ENCODE data around the gene DEPP1.
A peak's percentile ranks its signal among the peaks of the same experiment; 100 is the strongest.

Gene DEPP1

DNA sequence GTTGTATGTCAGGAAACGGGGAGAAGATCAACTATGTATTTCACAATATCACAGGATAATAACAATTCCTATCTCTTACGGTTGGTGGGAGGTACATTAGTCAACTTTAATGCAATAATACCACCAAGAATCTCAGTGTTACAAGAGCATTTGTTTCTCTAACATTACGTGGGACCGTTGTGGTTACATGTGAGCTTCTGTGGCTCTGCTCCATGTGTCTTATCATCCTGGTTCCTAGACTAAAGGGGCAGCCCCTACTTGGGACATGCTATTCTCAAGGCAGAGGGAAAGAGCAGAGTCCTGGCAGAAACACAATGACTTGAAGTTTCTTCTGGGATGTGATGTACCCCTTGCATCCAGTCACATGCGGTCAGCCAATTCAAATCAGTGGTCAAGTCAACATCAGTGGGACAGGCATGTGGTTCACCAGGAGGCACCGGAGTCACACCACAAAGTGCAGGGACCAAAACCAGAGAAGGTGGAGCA lies 19.6 kb upstream of the DEPP1 start:
- no peak overlapping the region for H3K27ac ChIP-seq (ENCODE audit: insufficient read depth in 1 of 2, low read depth in 1 of 2, low read length in 2 of 2, poor library complexity in 1 of 2, severe bottlenecking in 2 of 2)
- ChIA-PET POLR2A (no interaction called here), CTCF (interaction anchor here (1.0 to 1.3 kb wide), 3 partner anchors 24 to 65 kb away, joined by 3 to 4 read pairs (median 3); no protein-coding TSS in a partner anchor)
- H3K27me3 ChIP-seq (replicated peaks in 2 of 5; ENCODE audit: control insufficient read depth in 4 of 5, insufficient read depth in 5 of 5, low read length in 4 of 5) = no peaks in the 10 kb centered on the region
- WGBS (ENCODE audit: insufficient coverage) = 85% methylated on average over 5 of the region's 6 CpGs
- H3K4me1 ChIP-seq (ENCODE audit: control extremely low read depth in 1 of 4, control insufficient read depth in 4 of 4, insufficient read depth in 4 of 4, low read length in 3 of 4) = peaks cover 27 to 89% (median 61%) of the 10 kb centered on the region in 4 experiments
- peaks cover 0 to 10% (median 1%) of the 10 kb centered on the region in 4 experiments for H3K36me3 ChIP-seq (ENCODE audit: control insufficient read depth in 4 of 4, insufficient read depth in 4 of 4, low read length in 3 of 4)
- DNase-seq = no peak
- H3K4me3 ChIP-seq (ENCODE audit: control insufficient read depth in 1 of 7, extremely low read depth in 1 of 7, insufficient read depth in 4 of 7, low read depth in 2 of 7, low read length in 6 of 7) = no peak overlapping the region
- H3K9me3 ChIP-seq (ENCODE audit: control extremely low read depth in 1 of 5, control insufficient read depth in 4 of 5, insufficient read depth in 2 of 5, low read depth in 1 of 5, low read length in 4 of 5) = peaks cover 0 to 7% (median 1%) of the 10 kb centered on the region in 5 experiments

DNA sequence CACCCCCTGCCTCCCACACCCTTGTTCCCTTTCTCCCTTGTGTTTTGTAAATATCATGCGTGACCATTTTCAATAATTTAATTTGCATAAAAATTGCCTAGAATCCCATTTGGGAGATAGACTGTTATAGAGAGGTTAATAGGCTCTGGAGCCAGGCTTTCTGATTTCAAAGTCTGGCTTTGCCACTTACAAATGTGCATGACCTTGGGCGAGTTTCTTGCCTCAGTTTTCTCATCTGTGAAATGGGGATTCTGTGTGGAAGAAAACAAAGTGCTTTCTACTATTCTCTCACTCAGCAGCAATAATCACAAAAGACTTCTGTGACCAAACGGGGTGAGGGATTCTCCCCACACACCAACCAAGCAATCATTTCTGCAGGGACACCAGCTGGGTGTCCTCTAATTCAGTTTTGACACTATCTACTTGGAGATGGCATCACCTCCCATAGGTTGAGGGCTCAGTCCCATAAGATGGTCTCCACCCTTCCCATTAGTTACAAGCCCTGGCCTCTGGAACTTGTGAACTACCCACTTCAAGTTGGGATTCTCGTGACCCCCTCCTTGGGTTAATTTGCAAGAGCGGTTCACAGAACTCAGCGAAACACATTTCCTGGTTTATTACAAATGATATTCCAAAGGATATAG lies 18.6 kb upstream of the DEPP1 start:
- Histone ChIP-seq H3K27me3 (replicated peaks in 2 of 5; ENCODE audit: control insufficient read depth in 4 of 5, insufficient read depth in 5 of 5, low read length in 4 of 5) (no peaks in the 10 kb centered on the region), H3K36me3 (ENCODE audit: control insufficient read depth in 4 of 4, insufficient read depth in 4 of 4, low read length in 3 of 4) (no peaks in the 10 kb centered on the region), H3K4me1 (ENCODE audit: control extremely low read depth in 1 of 4, control insufficient read depth in 4 of 4, insufficient read depth in 4 of 4, low read length in 3 of 4) (peaks cover 26 to 80% (median 61%) of the 10 kb centered on the region in 4 experiments), H3K9me3 (ENCODE audit: control extremely low read depth in 1 of 5, control insufficient read depth in 4 of 5, insufficient read depth in 2 of 5, low read depth in 1 of 5, low read length in 4 of 5) (no peaks in the 10 kb centered on the region), H3K27ac (ENCODE audit: insufficient read depth in 1 of 2, low read depth in 1 of 2, low read length in 2 of 2, poor library complexity in 1 of 2, severe bottlenecking in 2 of 2) (peak overlapping the region in 1 of 2 experiments; percentile 36), H3K4me3 (ENCODE audit: control insufficient read depth in 1 of 7, extremely low read depth in 1 of 7, insufficient read depth in 4 of 7, low read depth in 2 of 7, low read length in 6 of 7) (peak overlapping the region in 1 of 7 experiments; percentile 34)
- DNase-seq = no peak
- CTCF ChIA-PET = interaction anchor here (1.0 to 1.3 kb wide), 3 partner anchors 23 to 64 kb away, joined by 3 to 4 read pairs (median 3); no protein-coding TSS in a partner anchor
- whole genome bisulfite sequencing (ENCODE audit: insufficient coverage) = 100% methylated on average over 2 of the region's 6 CpGs
- POLR2A ChIA-PET = no interaction called here

DNA sequence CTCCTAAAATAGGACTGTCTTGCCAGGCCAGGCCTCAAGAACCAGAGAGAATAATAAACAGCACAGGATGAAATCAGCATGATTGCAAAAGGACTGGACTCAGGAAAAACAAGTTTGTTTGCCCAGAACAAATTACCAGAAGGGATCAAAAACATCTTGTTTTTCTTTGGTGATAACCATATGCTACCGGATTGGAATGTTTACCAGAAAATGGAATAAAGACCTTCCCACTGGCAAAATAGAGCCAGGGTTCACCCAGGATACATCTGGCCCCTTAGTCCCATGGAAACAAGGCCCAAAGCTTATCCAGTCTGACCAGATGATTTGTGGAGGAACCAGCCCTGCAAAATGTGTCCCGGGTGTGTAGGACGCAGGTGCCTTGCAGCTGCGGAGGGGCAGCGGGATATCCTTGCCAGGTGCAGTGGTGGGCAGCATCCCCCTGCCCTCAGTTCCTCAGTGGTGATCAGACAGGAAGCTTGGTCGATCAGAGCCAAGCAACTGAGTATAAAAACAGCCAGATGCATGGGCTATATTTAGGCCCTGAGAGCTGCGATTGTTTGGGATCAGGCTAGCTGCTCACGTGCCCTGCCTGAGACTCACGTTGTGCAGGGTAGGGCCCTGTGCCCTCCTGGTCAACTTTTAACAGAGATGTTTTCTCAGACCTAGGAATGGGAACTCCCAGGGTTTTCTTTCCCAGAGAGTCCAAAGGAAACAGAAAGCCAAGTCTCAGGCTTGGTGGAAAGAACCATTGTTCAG lies 17.5 kb upstream of the DEPP1 start:
- H3K4me1 ChIP-seq (ENCODE audit: control extremely low read depth in 1 of 4, control insufficient read depth in 4 of 4, insufficient read depth in 4 of 4, low read length in 3 of 4) = peaks cover 18 to 74% (median 53%) of the 10 kb centered on the region in 4 experiments
- POLR2A ChIA-PET = interaction anchor here (1.2 to 1.7 kb wide), 2 partner anchors 15 to 17 kb away, joined by 4 to 12 read pairs; partner anchors contain the start of gene DEPP1
- CTCF ChIA-PET = interaction anchor here (0.6 to 9.8 kb wide), 4 partner anchors 12 to 62 kb away, joined by 3 to 84 read pairs (median 4); no protein-coding TSS in a partner anchor
- WGBS (ENCODE audit: insufficient coverage) = 4% methylated on average over 9 of the region's 9 CpGs
- no peaks in the 10 kb centered on the region for H3K9me3 ChIP-seq (ENCODE audit: control extremely low read depth in 1 of 5, control insufficient read depth in 4 of 5, insufficient read depth in 2 of 5, low read depth in 1 of 5, low read length in 4 of 5)
- no peaks in the 10 kb centered on the region for H3K27me3 ChIP-seq (replicated peaks in 2 of 5; ENCODE audit: control insufficient read depth in 4 of 5, insufficient read depth in 5 of 5, low read length in 4 of 5)
- peak in 2 of 3 donors; percentile 82 to 90 for DNase-seq
- H3K36me3 ChIP-seq (ENCODE audit: control insufficient read depth in 4 of 4, insufficient read depth in 4 of 4, low read length in 3 of 4) = no peaks in the 10 kb centered on the region
- H3K4me3 ChIP-seq (ENCODE audit: control insufficient read depth in 1 of 7, extremely low read depth in 1 of 7, insufficient read depth in 4 of 7, low read depth in 2 of 7, low read length in 6 of 7) = peak overlapping the region in 4 of 7 experiments; percentile 2 to 35 (median 27)
- H3K27ac ChIP-seq (ENCODE audit: insufficient read depth in 1 of 2, low read depth in 1 of 2, low read length in 2 of 2, poor library complexity in 1 of 2, severe bottlenecking in 2 of 2) = peak overlapping the region in 1 of 2 experiments; percentile 36

DNA sequence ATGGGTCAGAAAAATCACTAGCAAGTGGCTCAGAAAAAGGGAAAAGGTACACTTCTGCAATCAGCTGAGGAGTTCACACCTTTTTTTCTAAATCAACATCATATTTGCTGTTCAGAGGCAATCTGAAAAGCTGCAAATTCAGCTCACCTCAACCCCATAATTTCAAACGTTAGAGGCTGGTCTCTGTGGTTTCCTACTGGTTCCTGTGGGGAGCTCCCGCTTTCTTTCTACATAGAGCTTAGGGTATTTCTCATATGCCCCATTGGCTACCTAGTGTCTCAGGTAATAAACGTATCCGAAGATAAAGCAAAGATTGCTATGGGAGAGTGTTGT lies 16.9 kb upstream of the DEPP1 start:
- ChIA-PET POLR2A (interaction anchor here (1.2 to 1.7 kb wide), 2 partner anchors 15 to 17 kb away, joined by 4 to 12 read pairs; partner anchors contain the start of gene DEPP1), CTCF (interaction anchor here (0.8 to 9.8 kb wide), 5 partner anchors 11 to 70 kb away, joined by 3 to 84 read pairs (median 5); no protein-coding TSS in a partner anchor)
- H3K4me1 ChIP-seq (ENCODE audit: control extremely low read depth in 1 of 4, control insufficient read depth in 4 of 4, insufficient read depth in 4 of 4, low read length in 3 of 4) = peaks cover 18 to 75% (median 55%) of the 10 kb centered on the region in 4 experiments
- H3K36me3 ChIP-seq (ENCODE audit: control insufficient read depth in 4 of 4, insufficient read depth in 4 of 4, low read length in 3 of 4) = no peaks in the 10 kb centered on the region
- H3K27me3 ChIP-seq (replicated peaks in 2 of 5; ENCODE audit: control insufficient read depth in 4 of 5, insufficient read depth in 5 of 5, low read length in 4 of 5) = no peaks in the 10 kb centered on the region
- no peaks in the 10 kb centered on the region for H3K9me3 ChIP-seq (ENCODE audit: control extremely low read depth in 1 of 5, control insufficient read depth in 4 of 5, insufficient read depth in 2 of 5, low read depth in 1 of 5, low read length in 4 of 5)
- H3K27ac ChIP-seq (ENCODE audit: insufficient read depth in 1 of 2, low read depth in 1 of 2, low read length in 2 of 2, poor library complexity in 1 of 2, severe bottlenecking in 2 of 2) = peak overlapping the region in 1 of 2 experiments; percentile 36
- H3K4me3 ChIP-seq (ENCODE audit: control insufficient read depth in 1 of 7, extremely low read depth in 1 of 7, insufficient read depth in 4 of 7, low read depth in 2 of 7, low read length in 6 of 7) = peak overlapping the region in 1 of 7 experiments; percentile 8
- DNase-seq = peak in 2 of 3 donors; percentile 52 to 61
- WGBS (ENCODE audit: insufficient coverage) = 2% methylated on average over 4 of the region's 4 CpGs

DNA sequence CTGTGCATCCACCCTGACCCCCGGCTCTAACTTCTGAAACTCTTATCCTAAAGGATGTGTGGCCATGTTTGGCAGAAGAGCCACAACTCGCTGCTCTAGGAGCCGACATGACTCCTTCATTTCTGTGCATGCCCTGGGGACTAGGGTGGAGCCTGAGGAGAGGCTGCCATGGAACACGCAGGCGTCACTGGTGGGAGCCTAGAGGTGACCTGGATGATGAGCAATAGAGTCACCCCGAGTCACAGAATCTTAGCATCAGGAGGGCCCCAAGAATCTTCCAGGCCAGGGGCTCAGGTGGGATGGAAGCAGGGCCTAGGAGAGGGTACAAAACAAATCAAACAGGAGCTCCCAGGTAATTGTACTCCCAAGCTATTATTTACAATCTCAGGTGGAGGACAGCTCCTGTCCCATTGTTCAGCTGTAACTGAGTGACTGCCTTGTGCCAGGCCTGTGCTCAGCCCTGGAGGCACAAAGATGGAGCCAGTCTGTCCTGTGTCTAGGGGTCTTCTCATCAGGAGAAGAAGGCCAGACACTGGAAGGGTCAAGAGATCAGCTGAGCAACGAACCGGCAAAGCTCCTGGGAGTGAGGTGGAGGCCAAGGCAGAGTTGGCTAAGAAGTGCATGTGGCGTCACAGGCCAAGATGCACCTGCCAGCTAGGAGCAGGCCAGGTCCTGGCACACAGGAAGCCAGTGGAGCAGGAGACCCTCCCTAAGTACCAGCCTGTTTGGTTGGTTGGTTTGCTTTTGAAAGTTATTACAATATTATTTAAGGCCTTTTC lies 16.3 kb upstream of the DEPP1 start:
- H3K36me3 ChIP-seq (ENCODE audit: control insufficient read depth in 4 of 4, insufficient read depth in 4 of 4, low read length in 3 of 4) = no peaks in the 10 kb centered on the region
- ChIA-PET POLR2A (interaction anchor here (0.6 to 1.7 kb wide), 3 partner anchors 14 to 57 kb away, joined by 4 to 12 read pairs (median 7); partner anchors contain the start of gene DEPP1), CTCF (interaction anchor here (0.8 to 9.8 kb wide), 5 partner anchors 10 to 70 kb away, joined by 3 to 84 read pairs (median 5); no protein-coding TSS in a partner anchor)
- H3K27me3 ChIP-seq (replicated peaks in 2 of 5; ENCODE audit: control insufficient read depth in 4 of 5, insufficient read depth in 5 of 5, low read length in 4 of 5) = no peaks in the 10 kb centered on the region
- H3K4me3 ChIP-seq (ENCODE audit: control insufficient read depth in 1 of 7, extremely low read depth in 1 of 7, insufficient read depth in 4 of 7, low read depth in 2 of 7, low read length in 6 of 7) = no peak overlapping the region
- H3K9me3 ChIP-seq (ENCODE audit: control extremely low read depth in 1 of 5, control insufficient read depth in 4 of 5, insufficient read depth in 2 of 5, low read depth in 1 of 5, low read length in 4 of 5) = no peaks in the 10 kb centered on the region
- DNase-seq = no peak
- peaks cover 14 to 74% (median 50%) of the 10 kb centered on the region in 4 experiments for H3K4me1 ChIP-seq (ENCODE audit: control extremely low read depth in 1 of 4, control insufficient read depth in 4 of 4, insufficient read depth in 4 of 4, low read length in 3 of 4)
- H3K27ac ChIP-seq (ENCODE audit: insufficient read depth in 1 of 2, low read depth in 1 of 2, low read length in 2 of 2, poor library complexity in 1 of 2, severe bottlenecking in 2 of 2) = no peak overlapping the region
- 86% methylated on average over 5 of the region's 9 CpGs for WGBS (ENCODE audit: insufficient coverage)

DNA sequence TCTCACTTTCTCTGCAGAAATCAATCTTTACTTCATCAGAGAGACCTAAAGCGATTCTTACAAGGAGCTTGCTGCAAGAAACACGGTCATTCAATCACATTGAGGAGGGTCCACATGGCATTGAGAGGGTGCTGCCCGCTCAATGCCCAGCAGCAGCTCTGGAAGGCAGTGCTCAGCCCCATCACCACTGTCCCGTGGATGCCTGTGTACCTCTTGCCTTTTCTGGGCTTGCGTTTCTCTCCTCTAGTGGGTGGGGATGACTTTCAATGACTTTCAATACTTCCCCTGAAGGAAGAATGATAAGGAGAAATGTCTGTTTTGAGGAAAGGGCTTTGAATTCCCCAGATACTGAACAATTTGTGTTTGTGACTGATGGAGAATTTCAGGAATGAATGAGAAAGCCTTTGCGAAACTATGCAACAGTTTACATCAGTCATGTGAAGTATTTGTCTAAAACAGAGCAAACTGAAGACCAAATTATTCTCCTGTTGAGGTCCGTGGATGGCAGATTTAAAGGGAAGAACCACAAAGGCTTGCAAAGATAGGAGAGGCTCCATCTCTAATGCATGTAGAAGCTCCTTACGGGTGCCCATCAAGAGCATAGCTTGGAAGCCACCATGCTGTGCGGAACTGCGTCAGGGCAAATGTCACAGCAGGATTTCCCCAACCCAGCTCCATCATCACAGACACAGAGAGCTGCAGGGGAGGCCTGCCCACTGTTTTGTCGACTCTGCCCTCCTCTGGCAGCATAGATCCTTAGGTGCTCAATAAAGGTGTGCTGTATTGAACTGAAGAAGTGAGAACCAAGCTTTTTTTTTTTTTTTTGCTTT lies 15.5 kb upstream of the DEPP1 start:
- Histone ChIP-seq H3K4me3 (ENCODE audit: control insufficient read depth in 1 of 7, extremely low read depth in 1 of 7, insufficient read depth in 4 of 7, low read depth in 2 of 7, low read length in 6 of 7) (no peak overlapping the region), H3K4me1 (ENCODE audit: control extremely low read depth in 1 of 4, control insufficient read depth in 4 of 4, insufficient read depth in 4 of 4, low read length in 3 of 4) (peaks cover 9 to 66% (median 47%) of the 10 kb centered on the region in 4 experiments), H3K36me3 (ENCODE audit: control insufficient read depth in 4 of 4, insufficient read depth in 4 of 4, low read length in 3 of 4) (no peaks in the 10 kb centered on the region), H3K9me3 (ENCODE audit: control extremely low read depth in 1 of 5, control insufficient read depth in 4 of 5, insufficient read depth in 2 of 5, low read depth in 1 of 5, low read length in 4 of 5) (no peaks in the 10 kb centered on the region), H3K27me3 (replicated peaks in 2 of 5; ENCODE audit: control insufficient read depth in 4 of 5, insufficient read depth in 5 of 5, low read length in 4 of 5) (no peaks in the 10 kb centered on the region), H3K27ac (ENCODE audit: insufficient read depth in 1 of 2, low read depth in 1 of 2, low read length in 2 of 2, poor library complexity in 1 of 2, severe bottlenecking in 2 of 2) (no peak overlapping the region)
- DNase-seq = no peak
- CTCF ChIA-PET = interaction anchor here (1.0 to 9.8 kb wide), 6 partner anchors 9 to 70 kb away, joined by 3 to 84 read pairs (median 7); partner anchors contain the start of gene DEPP1
- POLR2A ChIA-PET = interaction anchor here (0.6 kb wide), 1 partner anchor 56 kb away, joined by 7 read pairs; no protein-coding TSS in a partner anchor
- WGBS (ENCODE audit: insufficient coverage) = 86% methylated on average over 10 of the region's 11 CpGs
